ENCODE data around the gene BAIAP3.

BAIAP3 gene

DNA sequence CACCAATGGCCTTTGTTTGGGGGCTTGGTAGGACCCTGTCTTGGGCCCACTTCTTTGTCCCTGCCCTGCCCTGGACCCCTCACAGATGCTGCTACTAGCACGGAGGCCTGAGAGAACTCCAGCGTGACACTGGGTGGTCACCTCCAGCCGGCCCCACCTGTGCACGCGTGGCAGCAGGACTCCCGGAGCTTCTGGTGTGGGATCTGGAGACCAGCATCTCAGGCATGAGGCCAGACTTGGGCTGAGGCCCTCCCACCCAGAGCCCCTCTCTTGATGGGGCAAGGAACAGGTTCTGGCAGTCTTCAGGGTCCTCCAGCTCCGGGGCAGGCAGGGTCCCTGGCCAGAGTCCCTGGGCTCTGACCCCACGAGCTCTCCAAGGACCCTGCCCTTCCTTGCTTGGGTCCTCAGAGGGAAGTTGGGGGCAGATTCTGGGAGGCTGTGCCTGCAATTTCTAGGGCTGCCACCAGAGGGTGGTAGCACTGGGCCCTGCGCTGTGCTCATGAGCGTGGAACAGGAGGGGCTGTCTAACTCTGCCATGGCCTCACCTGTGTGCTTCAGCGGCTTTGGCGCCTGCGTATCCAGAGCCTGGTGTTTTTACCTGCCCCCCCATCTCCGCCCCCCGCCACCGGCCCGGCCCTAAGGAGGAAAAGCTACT lies 3.1 kb upstream of the BAIAP3 start:
- TF ChIP-seq, protein P1, sequence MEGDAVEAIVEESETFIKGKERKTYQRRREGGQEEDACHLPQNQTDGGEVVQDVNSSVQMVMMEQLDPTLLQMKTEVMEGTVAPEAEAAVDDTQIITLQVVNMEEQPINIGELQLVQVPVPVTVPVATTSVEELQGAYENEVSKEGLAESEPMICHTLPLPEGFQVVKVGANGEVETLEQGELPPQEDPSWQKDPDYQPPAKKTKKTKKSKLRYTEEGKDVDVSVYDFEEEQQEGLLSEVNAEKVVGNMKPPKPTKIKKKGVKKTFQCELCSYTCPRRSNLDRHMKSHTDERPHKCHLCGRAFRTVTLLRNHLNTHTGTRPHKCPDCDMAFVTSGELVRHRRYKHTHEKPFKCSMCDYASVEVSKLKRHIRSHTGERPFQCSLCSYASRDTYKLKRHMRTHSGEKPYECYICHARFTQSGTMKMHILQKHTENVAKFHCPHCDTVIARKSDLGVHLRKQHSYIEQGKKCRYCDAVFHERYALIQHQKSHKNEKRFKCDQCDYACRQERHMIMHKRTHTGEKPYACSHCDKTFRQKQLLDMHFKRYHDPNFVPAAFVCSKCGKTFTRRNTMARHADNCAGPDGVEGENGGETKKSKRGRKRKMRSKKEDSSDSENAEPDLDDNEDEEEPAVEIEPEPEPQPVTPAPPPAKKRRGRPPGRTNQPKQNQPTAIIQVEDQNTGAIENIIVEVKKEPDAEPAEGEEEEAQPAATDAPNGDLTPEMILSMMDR (conservative IDR thresholded peaks at IDR 0.05) = peak; percentile 28; the same call in 1 of the 2 replicates
- H3K27ac ChIP-seq = no peak overlapping the region

- TF ChIP-seq, protein P1 (conservative IDR thresholded peaks at IDR 0.05) = no peak
- peak overlapping the region; percentile 59 for H3K27ac ChIP-seq
Observed at GRCh38 chr16:1330931-1331711, 2.3 kb upstream of the BAIAP3 start.

GRCh38 chr16:1331712-1332617 lies 1.5 kb upstream of the BAIAP3 start:
- TF ChIP-seq, protein P1 (conservative IDR thresholded peaks at IDR 0.05) = no peak
- peak overlapping the region; percentile 59 for H3K27ac ChIP-seq

GRCh38 chr16:1332618-1333148 lies 762 bp upstream of the BAIAP3 start:
- H3K27ac ChIP-seq = peak overlapping the region; percentile 59; the same call in 1 of the 2 replicates
- TF ChIP-seq, protein P1 (conservative IDR thresholded peaks at IDR 0.05) = no peak

GRCh38 chr16:1333854-1334700 lies 632 bp downstream of the BAIAP3 start:
- H3K27ac ChIP-seq = no peak overlapping the region; the same call in 1 of the 2 replicates
- TF ChIP-seq, protein P1 (conservative IDR thresholded peaks at IDR 0.05) = no peak

GRCh38 chr16:1334739-1335138 lies 1.3 kb downstream of the BAIAP3 start:
- H3K27ac ChIP-seq = no peak overlapping the region
- TF ChIP-seq, protein P1 (conservative IDR thresholded peaks at IDR 0.05) = no peak

Measured in VCaP (cell line).